ENCODE measurements around the gene PTGR3.

The PTGR3 gene, protein sequence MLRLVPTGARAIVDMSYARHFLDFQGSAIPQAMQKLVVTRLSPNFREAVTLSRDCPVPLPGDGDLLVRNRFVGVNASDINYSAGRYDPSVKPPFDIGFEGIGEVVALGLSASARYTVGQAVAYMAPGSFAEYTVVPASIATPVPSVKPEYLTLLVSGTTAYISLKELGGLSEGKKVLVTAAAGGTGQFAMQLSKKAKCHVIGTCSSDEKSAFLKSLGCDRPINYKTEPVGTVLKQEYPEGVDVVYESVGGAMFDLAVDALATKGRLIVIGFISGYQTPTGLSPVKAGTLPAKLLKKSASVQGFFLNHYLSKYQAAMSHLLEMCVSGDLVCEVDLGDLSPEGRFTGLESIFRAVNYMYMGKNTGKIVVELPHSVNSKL
- total RNA-seq = 41.8 to 45.0 reads per million in 2 donors

DNA sequence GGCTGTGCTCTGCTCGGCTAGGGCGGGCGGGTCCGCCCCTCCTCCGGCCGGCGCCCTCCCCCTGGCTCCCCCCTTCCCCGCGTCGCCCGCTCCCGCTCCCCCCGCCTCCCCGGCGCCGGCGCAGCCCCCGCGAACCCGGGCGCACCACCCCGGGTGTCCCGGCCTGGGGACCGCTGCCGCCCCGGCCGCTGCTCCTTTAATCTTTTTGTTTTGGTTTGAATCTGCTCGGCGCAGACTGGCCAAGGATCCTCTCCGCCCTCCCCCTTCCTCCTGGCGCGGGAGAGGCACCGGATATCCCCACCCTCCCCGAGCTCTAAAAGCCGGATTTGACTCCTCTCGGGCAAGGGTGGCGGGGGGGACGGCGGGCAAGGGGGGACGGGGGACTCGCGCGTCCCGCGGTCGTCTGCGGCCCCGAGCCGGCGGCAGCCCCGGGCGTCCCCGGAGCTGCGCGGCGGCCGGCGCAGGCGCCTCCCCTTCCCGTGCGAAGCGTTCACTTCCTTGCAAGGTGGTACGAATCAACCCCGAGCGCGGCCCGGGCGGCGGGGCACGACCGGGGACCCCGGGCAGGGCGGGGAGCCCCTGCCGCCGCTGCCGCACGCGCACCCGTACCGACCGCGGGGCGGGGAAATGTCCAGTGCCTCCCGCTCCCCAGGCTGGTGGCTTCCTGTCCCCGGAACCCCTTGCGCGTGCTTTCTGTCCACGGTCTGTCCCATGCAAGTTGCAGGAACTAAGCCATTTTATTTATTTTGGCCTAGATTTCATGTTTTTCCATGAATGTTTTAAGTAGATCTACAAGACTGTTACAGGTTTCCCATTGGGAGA is at the start of gene PTGR3:
PTGR3 (minus strand) TSS at position 11 of the 822 bp plus-strand sequence. CDS start 81 bp downstream, outside the sequence.
- DNase-seq = peak; percentile 65

DNA sequence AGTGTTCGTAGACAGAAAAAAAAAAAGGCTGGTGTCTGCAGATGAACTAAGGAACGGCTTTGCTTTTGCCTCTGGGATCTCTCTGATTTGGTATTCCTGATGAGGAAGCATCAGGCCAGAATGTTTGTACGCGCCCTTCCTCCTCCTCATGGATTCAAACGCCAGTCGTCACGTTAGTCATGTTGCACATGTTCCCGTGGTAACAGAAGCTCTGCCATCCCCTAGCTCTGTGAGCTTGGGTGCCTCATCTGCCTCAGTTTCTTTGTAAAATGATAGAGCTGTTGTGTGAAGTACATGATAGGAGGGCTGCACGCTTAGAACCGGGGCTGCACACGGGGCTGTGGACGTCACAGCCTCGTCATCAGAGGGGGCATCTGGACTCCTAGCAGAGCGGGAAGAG is 48.7 kb upstream of the PTGR3 start:
- DNase-seq = no peak

DNA sequence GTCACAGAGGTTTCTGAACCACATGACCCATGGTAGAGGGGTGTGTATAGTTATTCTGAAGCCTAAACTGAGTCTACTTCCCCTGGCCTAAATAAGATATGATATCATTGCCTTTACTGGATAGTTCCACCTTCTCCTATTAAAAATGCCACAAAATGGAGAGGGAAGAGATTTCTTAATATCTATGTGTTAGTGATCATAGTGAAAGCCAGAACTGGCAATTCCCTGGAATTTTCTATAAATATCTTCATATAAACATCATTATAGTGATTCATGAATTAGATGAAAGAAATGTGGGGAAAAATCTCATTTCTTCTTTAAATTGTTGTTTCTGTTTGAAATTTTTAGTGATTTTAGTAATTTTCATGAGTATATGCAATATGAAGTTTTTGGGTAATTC is 47.4 kb upstream of the PTGR3 start:
- no peak for DNase-seq

DNA sequence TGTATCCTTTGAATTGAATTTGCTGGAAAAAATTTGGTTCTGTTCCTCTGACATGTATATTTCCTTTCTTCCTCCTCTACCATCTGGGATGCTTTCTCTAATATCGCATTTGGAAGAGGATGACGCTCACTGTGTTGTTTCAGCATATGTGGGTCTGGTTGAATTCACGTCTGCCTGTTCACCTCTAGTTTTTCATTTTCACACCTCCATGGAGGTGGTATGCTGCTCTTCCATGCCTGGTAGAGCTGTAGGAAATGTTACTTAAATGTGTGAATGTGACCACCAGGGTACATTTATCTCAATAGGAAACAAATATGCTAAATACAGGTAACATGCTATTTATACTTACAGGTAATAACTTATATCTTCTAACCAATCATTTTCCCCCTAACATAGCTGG is 46.2 kb upstream of the PTGR3 start:
- no peak for DNase-seq

DNA sequence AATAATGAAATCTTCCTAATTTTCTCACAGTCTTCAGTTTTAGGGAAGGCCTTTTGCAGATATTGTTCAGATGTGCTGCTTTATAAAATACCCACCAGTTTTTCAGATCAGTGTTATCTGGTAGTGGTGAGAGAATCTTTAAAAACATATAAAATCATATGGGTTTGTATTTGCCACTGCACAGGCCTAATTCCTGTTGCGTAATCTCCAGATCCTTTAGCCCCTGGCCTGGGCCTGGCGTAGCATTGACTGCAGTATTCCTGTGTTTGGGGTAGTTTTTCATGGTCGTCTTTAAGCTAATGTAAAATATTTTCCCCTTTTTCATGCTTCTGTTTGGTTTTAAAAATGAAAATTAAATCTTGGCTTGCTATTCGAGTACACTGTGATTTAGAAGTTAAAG is 44.8 kb upstream of the PTGR3 start:
- no peak for DNase-seq

DNA sequence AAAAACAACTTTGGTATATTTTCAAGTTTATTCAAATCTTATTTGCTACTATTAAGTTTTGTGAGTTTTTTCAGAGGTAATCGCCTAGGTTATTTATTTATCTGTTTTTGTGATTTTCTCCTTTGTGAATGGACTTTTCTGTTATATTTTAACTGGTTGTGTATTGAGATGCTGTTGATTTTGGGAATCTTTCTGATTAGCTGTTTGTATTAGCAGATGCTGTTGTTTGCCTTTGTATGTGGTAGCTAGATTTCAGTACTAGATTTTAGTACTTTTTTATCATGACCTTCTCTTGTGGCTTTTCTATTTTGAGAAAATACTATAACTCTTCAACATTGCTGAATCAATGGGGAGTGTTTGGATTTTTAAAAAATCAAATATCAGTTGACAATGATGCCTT is 44.1 kb upstream of the PTGR3 start:
- DNase-seq = no peak

DNA sequence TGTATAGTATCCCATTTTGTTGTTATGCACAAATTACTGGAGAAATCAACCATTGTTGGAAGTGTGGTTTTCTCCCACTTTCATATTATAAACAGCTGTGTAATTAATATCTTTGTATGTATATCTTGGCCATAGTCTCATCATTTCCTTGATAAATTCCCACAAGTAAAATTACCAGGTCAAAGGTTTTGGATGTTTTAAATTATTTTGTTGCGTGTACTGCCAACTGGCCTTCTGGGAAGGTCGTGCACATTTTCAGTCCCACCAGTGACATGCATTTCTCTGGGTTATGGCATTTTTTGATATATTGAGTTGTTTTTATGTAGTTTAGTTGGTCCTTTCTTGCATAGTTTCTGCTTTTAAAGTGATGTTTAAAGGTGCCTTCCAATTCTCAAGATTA is 43.2 kb upstream of the PTGR3 start:
- DNase-seq = no peak

DNA sequence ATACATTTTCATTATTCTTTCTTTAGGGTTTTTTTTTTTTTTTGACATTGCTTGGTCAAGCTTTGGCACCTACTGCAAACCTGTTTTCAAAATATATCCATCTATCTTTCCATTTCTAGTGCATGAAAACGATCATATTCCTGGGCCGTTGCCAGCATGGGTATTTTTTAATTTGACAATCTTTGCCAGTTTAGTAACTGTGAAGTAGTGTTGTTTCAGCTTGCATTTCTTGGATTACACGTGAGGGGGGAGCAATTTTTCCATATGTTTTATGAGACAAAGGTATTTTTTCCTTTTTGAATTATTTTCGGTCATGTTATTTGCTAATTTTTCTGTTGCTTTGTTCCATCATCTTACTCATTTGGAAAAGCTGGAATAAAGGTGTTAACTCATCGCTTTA is 42.5 kb upstream of the PTGR3 start:
- no peak for DNase-seq

DNA sequence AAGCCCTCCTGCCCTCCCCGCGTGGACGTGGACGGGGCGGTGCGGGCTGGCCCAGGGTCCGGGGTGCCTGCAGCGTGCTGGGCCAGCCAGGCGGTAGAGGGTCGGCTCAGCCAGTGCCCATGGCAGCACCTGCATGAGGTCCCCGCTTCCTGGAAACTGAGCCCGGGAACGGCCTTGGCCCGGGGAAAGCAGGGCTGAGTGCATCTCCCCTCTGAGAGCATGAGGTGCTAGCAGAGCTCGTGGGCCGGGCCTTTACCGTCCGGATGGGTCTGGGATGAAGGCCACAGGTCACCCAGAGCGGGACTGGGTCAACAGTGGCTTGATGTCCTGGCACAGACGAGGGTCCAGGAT is 41.5 kb upstream of the PTGR3 start:
- DNase-seq = no peak

DNA sequence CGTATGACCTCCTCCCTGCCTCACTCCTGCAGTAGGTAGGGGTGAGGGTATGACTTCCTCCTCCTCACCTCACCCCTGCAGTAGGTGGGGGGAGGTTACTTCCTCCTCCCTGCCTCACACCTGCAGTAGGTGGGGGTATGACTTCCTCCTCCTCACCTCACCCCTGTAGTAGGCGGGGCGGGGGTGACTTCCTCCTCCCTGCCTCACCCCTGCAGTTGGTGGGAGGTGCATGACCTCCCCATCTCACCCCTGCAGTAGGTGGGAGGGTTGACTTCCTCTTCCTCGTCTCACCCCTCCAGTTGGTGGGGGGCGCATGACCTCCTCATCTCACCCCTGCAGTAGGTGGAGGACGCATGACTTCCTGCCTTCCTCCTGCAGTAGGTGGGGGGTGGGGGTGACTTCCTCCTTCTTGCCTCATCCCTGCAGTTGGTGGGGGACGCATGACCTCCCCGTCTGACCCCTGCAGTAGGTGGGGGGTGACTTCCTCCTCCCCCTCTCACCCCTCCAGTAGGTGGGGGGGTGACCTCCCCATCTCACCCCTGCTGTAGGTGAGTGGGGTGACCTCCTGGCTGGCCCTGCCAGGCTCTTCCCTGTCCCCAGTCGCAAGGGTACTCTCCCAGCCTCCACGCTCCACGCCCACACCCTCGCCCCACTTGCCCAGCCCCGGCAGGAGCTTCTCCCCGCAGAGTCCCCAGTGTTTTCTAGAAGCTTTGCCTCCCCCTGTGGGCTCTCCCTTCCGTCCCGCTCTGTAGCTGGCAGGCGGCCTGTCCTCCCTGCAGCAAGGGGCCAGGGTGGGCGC is 40.9 kb upstream of the PTGR3 start:
- DNase-seq = no peak

DNA sequence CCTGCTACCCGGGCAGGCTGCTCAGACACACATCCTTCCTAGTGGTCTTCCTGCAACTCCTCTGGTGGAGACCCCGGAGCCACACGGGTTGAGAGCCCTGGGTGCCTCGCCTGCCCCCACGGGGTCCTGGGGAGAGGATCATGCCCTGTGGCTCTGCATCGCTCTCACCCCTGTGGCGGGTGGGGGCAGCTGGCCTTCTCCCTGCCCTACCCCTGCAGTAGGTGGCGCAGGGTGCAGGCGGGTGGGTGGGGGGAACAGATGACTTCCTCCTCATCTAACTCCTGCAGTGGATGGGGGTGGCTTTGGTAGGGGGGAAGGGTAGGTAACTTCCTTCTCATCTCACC is 40.2 kb upstream of the PTGR3 start:
- DNase-seq = no peak

DNA sequence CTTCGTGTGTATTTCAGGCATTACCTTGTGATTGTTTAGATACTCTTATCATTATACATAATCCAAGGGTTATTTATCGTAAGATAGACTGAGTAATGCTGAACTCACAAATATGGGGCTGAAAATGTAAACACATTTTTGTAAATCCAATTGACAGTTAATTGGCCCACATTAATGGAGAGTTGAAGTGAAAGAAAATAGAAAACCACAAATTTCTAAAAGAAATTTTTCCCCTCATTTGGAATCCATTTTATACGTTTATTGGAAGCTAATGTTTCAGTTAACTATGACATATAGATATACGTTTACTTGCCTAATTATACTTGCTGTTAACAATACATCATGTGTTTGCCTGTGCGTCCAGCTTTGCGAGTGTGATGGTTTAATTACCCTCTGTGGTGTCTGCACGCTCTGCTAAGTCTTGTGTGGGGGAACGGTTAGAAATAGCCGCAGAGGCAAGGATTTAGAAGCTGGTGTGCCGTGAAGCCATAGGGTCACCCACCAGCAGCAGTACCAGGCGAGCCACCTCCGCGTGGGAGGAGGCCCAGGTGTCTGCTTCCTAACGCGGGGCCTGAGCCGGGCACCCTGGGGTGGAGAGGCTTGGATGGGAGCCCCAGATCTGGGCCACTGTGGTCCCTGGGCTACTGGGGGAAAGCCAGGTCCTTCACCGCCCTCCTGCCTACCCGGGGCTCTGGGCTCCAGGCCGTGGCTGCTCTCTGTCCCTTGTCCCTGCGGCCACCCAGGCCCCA is 39.7 kb upstream of the PTGR3 start:
- no peak for DNase-seq

DNA sequence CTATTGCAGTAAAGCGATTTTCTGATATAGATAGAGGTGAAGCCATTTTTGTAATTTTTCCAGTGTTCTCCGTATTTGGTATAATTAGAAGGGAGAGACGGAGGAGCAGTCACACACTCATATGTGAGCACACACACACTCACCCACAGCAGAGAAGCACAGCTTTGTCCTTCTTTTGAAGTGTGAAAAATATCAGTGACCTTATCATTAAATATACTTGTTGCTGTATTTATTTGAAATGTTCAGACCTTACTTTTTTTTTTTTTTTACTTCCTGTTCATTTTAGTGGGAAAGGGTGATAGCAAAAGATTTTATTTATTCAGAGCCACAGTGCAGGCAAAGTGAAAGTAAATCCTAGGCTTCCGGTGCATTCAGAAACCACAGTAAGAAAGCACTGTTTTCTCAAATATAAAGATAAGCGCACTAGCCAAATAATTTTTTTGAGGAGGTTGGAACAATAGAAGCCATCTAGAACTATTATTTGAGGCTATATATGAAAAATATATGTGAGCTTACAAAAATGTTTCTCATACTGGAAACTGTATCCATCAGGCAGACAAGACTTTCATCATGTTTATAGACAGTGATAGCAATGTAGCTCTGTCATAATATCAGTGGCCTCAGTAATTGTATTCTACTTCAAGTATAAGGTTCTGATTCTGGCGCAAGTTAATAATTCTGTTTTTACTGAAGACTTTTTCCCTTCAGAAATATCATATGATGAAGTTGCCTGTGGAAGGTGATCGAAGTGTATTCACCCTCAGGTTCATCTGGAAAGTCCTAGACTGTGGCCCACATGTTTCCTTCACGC is 38.9 kb upstream of the PTGR3 start:
- DNase-seq = no peak

DNA sequence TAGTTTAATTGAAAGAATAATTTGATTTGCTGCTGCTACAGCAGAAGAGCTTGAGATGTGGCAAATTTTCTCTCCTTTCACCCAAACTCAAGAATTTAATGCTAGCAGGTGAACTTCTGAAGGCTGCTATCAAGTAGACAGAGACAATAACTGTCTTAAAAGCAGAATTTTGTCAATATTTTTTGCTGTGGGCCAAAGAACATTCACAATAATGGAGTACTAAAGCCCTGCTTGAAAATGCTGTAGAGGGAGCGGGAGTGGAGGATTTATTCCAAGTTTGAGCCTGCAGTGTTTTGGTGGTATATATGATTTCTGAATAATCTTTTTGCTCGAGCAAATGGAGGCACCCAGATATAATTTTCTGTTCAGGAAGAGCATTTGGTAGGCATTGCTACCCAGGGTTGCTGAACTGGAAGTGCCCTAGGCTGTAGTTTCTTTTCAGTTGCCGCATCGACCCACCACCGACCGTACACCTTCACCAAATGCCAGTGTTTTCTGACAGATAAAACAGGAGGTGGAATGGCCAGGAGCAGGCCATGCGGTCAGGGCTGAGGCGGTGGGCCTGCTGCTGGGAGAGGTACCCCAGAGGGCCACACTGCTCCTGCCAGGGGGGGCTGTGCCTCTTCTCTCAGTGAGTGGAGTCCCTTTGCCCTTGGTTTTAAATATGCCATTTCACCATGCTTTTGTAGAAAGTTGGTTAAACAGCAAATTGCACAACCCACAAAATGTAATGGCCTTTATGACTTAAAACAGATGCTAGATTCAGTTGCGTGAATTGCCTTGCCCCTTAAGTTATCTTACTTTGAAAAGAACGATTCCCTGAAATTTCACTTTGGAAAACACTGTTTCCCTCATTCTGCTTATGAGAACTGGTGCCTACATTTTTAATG is 38.0 kb upstream of the PTGR3 start:
- DNase-seq = no peak

DNA sequence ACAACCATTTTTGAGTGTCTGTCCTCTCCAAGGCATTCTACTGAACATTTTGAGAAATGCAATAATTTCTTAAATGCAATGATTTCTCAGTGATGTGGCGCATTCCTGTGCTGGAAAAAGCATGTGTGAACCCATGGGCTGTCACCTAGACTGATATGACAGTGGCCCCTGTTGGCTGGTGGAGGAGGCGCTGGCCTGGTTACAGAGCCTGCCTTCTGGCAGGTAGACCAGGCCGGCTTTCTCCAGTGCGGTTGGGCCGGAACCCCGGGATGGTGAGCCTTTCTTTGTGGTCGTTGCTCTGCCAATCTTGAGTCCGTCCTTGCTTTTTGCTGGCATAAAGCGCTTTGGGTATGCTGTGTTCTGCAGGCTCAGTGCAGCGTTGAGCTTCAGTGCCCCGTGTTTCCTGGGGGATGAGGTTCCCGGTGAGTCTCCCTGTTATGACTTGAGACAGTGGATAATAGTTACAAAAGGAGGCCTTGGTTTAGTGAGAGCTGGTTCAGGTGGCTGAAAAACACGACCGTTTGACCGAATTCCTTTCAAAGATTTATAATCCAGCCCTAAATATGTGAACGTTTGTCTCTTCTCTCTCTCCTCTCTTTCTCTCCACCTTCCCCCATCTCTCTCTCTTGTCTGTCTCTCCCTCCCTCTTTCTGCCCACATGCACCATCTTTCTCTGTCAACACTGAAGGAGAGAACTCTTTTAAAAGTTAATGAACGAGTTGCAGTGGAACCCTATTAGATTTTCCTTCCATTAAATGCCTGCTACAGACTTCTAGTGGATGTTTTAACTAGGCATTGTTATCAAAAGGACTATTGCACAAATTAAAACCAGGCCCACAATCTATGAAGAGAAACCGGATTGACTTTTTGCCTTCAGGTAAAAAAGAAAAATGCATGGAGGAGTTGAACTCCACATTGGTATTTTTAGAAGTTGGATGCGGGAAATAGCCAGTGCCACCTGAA is 35.7 kb upstream of the PTGR3 start:
- DNase-seq = no peak

DNA sequence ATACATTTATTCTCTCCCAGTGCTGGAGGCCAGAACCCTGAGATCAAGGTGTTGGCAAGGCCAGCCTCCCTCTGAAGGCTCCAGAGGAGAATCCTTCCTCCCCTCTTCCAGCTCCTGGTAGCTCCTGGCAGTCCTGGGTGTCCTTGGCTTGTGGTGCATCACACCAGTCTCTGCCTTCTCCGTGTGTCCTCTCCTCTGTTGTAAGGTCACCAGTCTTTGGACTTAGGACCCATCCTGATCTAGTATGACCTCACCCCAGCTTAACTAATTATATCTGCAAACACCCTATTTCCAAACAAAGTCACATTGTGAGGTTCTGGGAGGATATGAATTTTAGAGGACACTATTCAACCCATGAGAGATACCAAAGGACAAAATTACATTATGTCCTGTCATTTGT is 32.8 kb upstream of the PTGR3 start:
- DNase-seq = no peak

DNA sequence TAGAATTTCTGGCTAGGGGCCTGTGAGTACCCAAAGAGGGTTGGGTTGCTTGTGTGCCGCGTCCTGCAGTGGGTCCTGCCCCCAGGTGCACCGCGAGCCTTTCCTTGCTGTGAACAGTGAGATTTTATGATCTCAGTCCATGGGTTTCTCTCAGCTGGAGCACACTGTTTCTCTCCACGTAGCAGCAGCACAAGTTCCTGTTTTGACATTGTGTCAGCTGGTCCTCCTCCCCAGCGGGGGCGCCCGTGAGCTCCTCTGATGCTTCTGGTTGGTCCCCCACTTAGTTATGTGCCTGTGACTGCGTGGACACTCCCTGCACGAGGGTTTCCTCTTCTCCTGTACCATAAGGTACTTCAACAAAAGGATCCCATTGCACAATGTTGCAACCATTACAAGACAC is 31.5 kb upstream of the PTGR3 start:
- DNase-seq = no peak

DNA sequence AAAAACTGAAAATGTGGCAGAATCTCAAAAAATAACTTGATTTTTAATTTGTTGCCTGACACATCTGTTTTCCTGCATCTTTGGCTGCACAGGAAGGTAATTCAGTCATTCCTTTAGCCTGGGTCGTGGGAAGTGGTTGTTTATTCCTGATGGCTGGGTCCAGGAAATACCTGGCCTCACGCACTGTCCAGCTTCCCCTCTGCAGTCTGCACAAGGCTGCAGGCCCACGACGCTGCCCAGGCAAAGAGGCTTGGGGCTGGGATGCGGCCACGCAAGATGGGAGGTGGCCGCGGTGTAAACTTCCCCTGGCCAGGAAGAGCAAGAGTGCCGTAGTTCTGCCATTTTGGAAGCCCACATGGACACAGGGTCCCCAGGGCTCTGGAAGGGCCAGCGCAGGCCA is 29.8 kb upstream of the PTGR3 start:
- DNase-seq = no peak

DNA sequence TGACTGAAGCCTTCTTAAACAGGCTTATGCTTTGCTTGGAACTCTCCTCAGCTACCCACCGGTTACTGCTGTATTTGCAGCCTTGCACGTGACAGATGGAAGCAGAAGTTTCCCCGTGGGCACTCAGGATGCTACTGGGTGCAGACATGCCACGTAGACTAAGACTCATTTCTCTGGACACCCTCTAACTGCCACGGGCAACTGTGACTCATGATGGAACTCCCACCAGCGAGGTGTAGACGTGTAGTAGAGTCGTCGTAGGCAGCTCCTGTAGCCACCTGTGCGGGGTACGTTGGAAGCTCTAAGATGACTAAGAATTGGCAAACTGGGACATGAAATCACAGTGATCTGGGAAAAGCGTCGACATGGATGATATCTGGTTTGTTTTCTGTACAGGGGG is 29.2 kb upstream of the PTGR3 start:
- DNase-seq = no peak

DNA sequence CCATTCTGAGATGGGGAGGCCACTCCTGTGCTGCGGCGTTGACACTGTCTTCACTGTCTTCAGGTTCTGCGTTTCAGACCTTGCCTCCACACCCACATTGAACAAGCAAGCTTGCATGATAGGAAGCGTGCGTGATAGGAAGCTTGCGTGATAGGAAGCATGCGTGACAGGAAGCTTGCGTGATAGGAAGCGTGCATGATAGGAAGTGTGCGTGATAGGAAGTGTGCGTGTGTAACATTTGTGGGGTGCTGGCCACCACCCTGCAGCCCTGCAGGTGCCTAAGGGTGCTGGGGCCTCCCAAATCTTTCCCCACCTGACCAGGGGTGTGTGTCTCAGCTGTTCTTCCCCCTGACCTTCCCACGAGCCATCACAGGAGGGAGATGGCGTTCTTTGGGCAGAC is 27.0 kb upstream of the PTGR3 start:
- DNase-seq = no peak
